GM12878 (cell line): ENCODE measurements around the gene ANAPC16. TPM values are rescaled to one million over a fixed set of nuclear protein-coding genes. Genes with fewer than 3 reads are reported as not detected.

Experiments used
- ATF3 ChIP-seq: IDR thresholded peaks from 2 replicates; pipeline ENCODE4 v1.6.1; 2011; ENCODE audit warnings: low read depth, mild to moderate bottlenecking, low read length, moderate library complexity, borderline replicate concordance; ENCODE audit errors: extremely low read depth
- CREM ChIP-seq: IDR thresholded peaks from 2 replicates; pipeline ENCODE4 v1.6.1; 2014; ENCODE audit warnings: antibody characterized with exemption, low read depth
- EED ChIP-seq: sonication (generic); IDR thresholded peaks from 2 replicates; pipeline ENCODE4 v1.6.1; 2016; ENCODE audit warnings: antibody characterized with exemption, low read depth
- HCFC1 ChIP-seq: fragments of 150-350 bp; IDR thresholded peaks from 2 replicates; pipeline ENCODE4 v1.6.1; 2014; ENCODE audit warnings: low read length
- HDGF ChIP-seq: fragments of 450-650 bp; IDR thresholded peaks from 2 replicates; pipeline ENCODE4 v1.6.1; 2016; ENCODE audit warnings: antibody characterized with exemption
- IKZF1 ChIP-seq: fragments of 450-650 bp; conservative IDR thresholded peaks from 2 replicates; pipeline ENCODE4 v1.6.1; 2017; ENCODE audit warnings: antibody characterized with exemption, mild to moderate bottlenecking
- IRF4 ChIP-seq: IDR thresholded peaks from 2 replicates; pipeline ENCODE4 v1.6.1; 2011; ENCODE audit warnings: low read depth, low read length
- NFXL1 ChIP-seq: fragments of 450-650 bp; IDR thresholded peaks from 2 replicates; pipeline ENCODE4 v1.6.1; 2017; ENCODE audit warnings: antibody characterized with exemption, mild to moderate bottlenecking, borderline replicate concordance
- PAX5 ChIP-seq: IDR thresholded peaks from 2 replicates; pipeline ENCODE4 v1.6.1; 2011; ENCODE audit warnings: low read depth, low read length, borderline replicate concordance
- POLR2A ChIP-seq: IDR thresholded peaks from 2 replicates; pipeline ENCODE4 v1.6.1; 2011; ENCODE audit warnings: low read depth, mild to moderate bottlenecking, low read length
- RBBP5 ChIP-seq: fragments of 200-600 bp; sonication (generic); conservative IDR thresholded peaks from 2 replicates; pipeline ENCODE4 v1.6.1; 2016
- RELA ChIP-seq: fragments of 450-650 bp; IDR thresholded peaks from 2 replicates; pipeline ENCODE4 v1.8.0; 2014; ENCODE audit warnings: borderline replicate concordance; ENCODE audit not compliant: partially characterized antibody
- RUNX3 ChIP-seq: IDR thresholded peaks from 2 replicates; pipeline ENCODE4 v1.6.1; 2012; ENCODE audit warnings: low read length, inconsistent platforms
- YBX1 ChIP-seq: fragments of 450-650 bp; IDR thresholded peaks from 2 replicates; pipeline ENCODE4 v1.6.1; 2016; ENCODE audit warnings: antibody characterized with exemption
- ZBTB4 ChIP-seq: fragments of 450-650 bp; formaldehyde crosslinking; IDR thresholded peaks from 2 replicates; pipeline ENCODE4 v1.4.0; 2022; ENCODE audit warnings: mild to moderate bottlenecking, moderate library complexity
- polyA plus RNA-seq, 11 experiments: library from polyadenylated mRNA; depleted of rRNA in 4 of 11; unstranded in 6 of 11; stranded (reverse) in 5 of 11; fragments of >200 nt; fragmentation: Nextera tagmentation in 4 of 11; fragmentation: Illumina TruSeq in 1 of 11; extraction: Ambion mirVana in 4 of 11; extraction: Trizol in 1 of 11; gene quantifications; 1 replicate in 1 of 11; 2 replicates in 10 of 11; pipeline versions ENCODE4 v1.2.1 to v1.2.3, GENCODE V29; 2011 to 2016; ENCODE audit warnings: inconsistent platforms in 2 of 11, missing spikeins in 2 of 11, low read depth in 1 of 11
- total RNA-seq, 4 experiments: library from RNA; depleted of rRNA in 3 of 4; stranded (reverse); fragments of >200 nt in 3 of 4; fragmentation: Illumina TruSeq in 1 of 4; extraction: Trizol in 1 of 4; gene quantifications; 2 replicates each; pipeline versions ENCODE4 v1.2.1 to v1.2.3, GENCODE V29; 2013 to 2021
- TF ChIP-seq, protein P1 (sequence below): fragments of 450-650 bp; IDR thresholded peaks from 2 replicates; pipeline ENCODE4 v1.6.1; 2017; ENCODE audit warnings: mild to moderate bottlenecking, moderate library complexity
- TF ChIP-seq, protein P2 (sequence below): fragments of 450-650 bp; IDR thresholded peaks from 2 replicates; pipeline ENCODE4 v1.6.1; 2014; ENCODE audit warnings: mild to moderate bottlenecking
- TF ChIP-seq, protein P3 (sequence below): fragments of 450-650 bp; formaldehyde crosslinking; IDR thresholded peaks from 2 replicates; pipeline ENCODE4 v1.4.0; 2020; ENCODE audit warnings: mild to moderate bottlenecking, moderate library complexity

Gene ANAPC16
- total and polyA plus RNA-seq, 10 of the 15 experiments (the other 5 are each of a cell fraction or from before 2014, with no cell fraction given): 66.9 to 208 (median 134) TPM

DNA sequence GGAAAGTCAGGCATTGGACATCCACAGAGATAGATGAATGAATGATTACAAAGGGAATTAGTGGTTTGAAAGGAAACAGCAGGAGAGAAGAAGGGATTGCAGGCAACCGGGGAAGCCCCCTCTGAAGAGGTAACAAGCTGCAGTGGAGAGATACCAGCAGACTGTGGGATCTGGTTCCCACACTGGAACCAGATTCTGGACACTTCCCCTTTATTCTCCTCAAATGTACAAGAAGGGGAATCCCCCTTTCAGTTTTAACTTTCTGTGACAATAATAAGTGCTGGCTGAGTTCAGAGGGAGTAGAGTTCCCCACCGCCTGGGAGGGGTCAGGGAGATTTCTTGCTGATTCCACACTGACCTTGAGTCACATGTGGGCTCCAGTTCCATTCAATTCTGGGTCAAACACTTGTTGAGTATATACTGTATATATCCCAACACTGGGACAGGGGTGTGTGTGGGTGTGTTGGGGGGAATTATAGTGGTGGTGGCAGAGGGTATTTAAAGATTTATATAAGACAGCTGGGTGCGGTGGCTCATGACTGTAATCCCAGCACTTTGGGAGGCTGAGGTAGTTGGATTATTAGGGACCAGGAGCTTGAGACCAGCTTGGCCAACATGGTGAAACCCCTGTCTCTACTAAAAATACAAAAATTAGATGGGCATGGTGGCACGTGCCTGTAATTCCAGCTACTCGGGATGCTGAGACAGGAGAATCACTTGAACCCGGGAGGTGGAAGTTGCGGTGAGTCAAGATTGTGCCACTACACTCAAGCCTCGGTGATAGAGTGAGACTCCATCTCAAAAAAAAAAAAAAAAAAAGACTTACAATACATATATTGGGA is 41.5 kb downstream of the ANAPC16 start (continued):
- TF ChIP-seq ATF3 (no peak), ZBTB4 (CRISPR knock-in tag) (no peak), EED (peak; percentile 98), RUNX3 (peak; percentile 78), NFXL1 (no peak), IKZF1 (peak; percentile 98), IRF4 (peak; percentile 59), PAX5 (0 out of 2 replicates have a peak, but pooled peaks have one; percentile 14), RBBP5 (no peak), RELA (peak; percentile 64), POLR2A (no peak), HDGF (no peak), HCFC1 (no peak), YBX1 (no peak), CREM (no peak; the same call in 1 of the 2 replicates)
- TF ChIP-seq, protein P1, sequence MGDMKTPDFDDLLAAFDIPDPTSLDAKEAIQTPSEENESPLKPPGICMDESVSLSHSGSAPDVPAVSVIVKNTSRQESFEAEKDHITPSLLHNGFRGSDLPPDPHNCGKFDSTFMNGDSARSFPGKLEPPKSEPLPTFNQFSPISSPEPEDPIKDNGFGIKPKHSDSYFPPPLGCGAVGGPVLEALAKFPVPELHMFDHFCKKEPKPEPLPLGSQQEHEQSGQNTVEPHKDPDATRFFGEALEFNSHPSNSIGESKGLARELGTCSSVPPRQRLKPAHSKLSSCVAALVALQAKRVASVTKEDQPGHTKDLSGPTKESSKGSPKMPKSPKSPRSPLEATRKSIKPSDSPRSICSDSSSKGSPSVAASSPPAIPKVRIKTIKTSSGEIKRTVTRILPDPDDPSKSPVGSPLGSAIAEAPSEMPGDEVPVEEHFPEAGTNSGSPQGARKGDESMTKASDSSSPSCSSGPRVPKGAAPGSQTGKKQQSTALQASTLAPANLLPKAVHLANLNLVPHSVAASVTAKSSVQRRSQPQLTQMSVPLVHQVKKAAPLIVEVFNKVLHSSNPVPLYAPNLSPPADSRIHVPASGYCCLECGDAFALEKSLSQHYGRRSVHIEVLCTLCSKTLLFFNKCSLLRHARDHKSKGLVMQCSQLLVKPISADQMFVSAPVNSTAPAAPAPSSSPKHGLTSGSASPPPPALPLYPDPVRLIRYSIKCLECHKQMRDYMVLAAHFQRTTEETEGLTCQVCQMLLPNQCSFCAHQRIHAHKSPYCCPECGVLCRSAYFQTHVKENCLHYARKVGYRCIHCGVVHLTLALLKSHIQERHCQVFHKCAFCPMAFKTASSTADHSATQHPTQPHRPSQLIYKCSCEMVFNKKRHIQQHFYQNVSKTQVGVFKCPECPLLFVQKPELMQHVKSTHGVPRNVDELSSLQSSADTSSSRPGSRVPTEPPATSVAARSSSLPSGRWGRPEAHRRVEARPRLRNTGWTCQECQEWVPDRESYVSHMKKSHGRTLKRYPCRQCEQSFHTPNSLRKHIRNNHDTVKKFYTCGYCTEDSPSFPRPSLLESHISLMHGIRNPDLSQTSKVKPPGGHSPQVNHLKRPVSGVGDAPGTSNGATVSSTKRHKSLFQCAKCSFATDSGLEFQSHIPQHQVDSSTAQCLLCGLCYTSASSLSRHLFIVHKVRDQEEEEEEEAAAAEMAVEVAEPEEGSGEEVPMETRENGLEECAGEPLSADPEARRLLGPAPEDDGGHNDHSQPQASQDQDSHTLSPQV: peak; percentile 82
- TF ChIP-seq, protein P2, sequence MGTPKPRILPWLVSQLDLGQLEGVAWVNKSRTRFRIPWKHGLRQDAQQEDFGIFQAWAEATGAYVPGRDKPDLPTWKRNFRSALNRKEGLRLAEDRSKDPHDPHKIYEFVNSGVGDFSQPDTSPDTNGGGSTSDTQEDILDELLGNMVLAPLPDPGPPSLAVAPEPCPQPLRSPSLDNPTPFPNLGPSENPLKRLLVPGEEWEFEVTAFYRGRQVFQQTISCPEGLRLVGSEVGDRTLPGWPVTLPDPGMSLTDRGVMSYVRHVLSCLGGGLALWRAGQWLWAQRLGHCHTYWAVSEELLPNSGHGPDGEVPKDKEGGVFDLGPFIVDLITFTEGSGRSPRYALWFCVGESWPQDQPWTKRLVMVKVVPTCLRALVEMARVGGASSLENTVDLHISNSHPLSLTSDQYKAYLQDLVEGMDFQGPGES: no peak
- TF ChIP-seq, protein P3, sequence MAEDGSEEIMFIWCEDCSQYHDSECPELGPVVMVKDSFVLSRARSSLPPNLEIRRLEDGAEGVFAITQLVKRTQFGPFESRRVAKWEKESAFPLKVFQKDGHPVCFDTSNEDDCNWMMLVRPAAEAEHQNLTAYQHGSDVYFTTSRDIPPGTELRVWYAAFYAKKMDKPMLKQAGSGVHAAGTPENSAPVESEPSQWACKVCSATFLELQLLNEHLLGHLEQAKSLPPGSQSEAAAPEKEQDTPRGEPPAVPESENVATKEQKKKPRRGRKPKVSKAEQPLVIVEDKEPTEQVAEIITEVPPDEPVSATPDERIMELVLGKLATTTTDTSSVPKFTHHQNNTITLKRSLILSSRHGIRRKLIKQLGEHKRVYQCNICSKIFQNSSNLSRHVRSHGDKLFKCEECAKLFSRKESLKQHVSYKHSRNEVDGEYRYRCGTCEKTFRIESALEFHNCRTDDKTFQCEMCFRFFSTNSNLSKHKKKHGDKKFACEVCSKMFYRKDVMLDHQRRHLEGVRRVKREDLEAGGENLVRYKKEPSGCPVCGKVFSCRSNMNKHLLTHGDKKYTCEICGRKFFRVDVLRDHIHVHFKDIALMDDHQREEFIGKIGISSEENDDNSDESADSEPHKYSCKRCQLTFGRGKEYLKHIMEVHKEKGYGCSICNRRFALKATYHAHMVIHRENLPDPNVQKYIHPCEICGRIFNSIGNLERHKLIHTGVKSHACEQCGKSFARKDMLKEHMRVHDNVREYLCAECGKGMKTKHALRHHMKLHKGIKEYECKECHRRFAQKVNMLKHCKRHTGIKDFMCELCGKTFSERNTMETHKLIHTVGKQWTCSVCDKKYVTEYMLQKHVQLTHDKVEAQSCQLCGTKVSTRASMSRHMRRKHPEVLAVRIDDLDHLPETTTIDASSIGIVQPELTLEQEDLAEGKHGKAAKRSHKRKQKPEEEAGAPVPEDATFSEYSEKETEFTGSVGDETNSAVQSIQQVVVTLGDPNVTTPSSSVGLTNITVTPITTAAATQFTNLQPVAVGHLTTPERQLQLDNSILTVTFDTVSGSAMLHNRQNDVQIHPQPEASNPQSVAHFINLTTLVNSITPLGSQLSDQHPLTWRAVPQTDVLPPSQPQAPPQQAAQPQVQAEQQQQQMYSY (CRISPR knock-in tag): no peak
